Fibroblast of skin of right biceps (primary cell): ENCODE data around the gene CRLF3.
"Not testable (repeated sequence)": the region's sequence is repeated elsewhere in the genome, so short reads cannot be mapped to it uniquely, and the experiment has no call there.

Experiments
- DNase-seq: peaks from one replicate; pipeline ENCODE4 v3.0.0-alpha.2; 2013

CRLF3 gene

GRCh38 chr17:30824356-30825145, at the start of gene CRLF3:
Gene CRLF3 (minus strand): TSS chr17:30824692. CDS start chr17:30824651, 41 bp downstream.
- peak; percentile 93 for DNase-seq

- DNase-seq = no peak
These were observed 44.5 kb upstream of the CRLF3 start for GRCh38 chr17:30869005-30869404.

DNA sequence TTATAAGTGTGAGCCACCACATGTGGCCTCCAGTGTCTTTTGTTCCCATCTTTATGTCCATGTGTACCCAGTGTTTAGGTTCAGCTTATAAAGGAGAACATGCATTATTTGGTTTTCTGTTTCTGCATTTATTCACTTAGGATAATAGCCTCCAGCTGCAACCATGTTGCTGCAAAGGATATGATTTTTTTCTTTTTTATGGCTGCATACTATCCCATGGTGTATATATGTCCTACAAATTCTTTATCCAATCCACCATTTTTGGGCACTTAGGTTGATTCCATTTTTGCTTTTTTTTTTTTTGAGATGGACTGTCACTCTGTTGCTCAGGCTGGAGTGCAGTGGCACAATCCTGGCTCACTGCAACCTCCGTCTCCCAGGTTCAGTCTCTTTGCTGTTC, 40.1 kb upstream of the CRLF3 start:
- no peak for DNase-seq

DNA sequence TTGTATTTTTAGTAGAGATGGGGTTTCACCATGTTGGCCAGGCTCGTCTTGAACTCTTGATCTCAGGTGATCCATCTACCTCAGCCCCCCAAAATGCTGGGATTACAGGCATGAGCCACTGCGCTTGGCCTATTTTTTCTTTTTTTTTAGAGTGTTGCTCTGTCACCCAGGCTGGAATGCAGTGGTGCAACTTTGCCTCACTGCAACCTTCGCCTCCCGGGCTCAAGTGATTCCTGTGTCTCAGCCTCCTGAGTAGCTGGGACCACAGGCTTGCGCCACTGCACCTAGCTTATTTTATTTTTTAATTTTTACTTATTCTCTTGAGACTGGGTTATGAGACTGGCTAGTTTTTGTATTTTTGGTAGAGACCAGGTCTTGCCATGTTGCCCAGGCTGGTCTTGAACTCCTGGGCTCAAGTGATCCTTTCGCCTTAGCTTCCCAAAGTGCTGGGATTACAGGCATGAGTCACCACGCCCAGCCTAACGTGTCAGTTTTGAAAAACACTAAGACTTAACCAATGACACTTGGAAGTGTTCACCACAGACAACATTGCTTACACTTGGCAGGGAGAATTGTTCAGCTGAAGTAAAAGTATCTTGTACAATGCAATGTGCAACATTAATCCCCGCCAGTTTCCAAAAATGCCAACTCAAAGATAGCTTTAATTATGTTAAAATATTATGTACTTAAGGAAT, 34.2 kb upstream of the CRLF3 start:
- peak; percentile 11 for DNase-seq

GRCh38 chr17:30854146-30854545, 29.7 kb upstream of the CRLF3 start:
- DNase-seq = no peak

DNA sequence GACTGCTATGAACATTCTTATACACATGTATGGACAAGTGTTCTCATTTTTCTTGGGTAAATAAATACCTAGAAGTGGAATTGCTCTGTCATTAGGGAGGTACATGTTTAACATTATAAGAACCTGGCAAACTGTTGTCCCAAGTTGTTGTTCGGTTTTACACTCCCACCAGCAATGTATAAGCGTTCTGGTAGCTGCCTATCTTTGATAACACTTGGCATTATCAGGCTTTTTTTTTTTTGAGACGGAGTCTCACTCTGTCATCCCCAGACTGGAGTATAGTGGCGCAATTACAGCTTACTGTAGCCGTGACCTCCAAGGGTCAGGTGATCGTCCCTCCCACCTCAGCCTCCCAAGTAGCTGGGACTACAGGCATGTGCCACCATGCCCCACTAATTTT, 23.5 kb upstream of the CRLF3 start:
- no peak for DNase-seq

GRCh38 chr17:30840771-30841170, 16.3 kb upstream of the CRLF3 start:
- no peak for DNase-seq

- DNase-seq = no peak
These were observed 13.8 kb upstream of the CRLF3 start for GRCh38 chr17:30838202-30838807.

DNA sequence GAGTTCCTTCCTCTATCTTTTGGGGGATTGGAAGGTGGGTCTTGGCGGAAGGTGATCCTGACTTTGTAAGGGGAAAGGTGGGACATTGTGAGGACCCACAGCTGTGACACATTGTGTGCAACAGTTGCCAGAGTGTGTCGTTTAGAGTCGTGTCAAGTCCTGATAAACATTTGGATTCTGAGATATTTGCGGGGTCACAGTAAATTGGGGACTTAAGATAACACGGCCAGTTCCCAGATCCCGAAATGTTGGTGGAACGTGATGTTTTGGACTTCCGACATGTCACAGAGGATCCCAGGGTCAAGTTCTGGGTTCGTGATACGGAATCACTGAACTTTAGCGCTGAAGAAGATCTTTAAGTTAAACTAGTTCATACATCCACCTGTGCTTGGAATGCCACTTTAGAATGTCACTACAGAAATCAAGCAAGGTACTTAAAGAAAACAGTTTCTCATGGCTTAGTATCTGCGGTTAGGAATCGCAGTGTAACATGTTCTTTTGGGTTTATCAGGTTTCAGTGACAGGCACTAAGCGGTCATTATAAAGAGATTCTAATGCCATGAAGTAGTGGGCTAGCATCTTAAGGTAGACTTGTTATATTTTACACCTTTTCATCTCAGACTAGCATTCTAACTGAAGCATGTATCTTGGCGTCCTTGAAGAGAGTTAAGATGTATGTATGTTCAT, 8.1 kb upstream of the CRLF3 start:
- no peak for DNase-seq

DNA sequence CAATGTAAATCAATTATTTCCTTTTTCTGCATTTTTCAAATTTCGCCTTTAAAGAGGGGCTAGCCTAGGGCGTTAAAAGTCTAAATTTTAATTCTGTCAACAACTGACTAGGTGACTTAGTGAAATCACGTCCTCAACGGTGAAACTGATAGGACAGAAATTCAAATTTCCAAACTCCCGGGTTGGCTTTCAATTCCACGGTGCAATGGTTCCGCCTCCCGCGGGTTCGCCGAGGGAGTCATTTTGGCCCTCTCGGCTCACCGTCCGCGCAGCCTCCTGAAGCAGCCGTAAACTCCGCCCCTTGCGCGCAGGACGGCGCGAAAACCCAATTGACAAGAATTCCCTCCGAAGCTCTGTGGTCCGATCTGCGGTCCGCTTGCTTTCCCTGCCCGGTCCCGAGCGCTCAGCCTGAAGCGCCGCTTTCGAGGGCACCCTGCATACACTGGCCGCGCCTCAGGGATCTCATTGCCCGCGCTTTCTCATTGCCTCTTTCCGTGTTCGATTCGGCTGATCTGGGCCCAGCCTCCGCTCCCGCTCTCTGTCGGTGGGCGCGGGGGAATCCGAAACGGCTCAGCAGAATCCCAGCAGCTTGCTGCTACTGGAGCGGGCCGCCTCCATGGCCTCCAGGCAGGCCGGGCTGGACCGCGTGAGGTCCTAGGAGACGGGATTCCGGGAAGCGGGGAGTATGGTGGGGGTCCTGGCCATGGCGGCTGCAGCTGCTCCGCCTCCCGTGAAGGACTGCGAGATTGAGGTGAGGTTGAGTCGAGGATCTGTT, 7.4 kb upstream of the CRLF3 start, which contains the start of gene ATAD5:
ATAD5 (plus strand) TSS at position 304 of the 775 bp plus-strand sequence; CDS start at position 686, 382 bp downstream.
- peak; percentile 93 for DNase-seq

DNA sequence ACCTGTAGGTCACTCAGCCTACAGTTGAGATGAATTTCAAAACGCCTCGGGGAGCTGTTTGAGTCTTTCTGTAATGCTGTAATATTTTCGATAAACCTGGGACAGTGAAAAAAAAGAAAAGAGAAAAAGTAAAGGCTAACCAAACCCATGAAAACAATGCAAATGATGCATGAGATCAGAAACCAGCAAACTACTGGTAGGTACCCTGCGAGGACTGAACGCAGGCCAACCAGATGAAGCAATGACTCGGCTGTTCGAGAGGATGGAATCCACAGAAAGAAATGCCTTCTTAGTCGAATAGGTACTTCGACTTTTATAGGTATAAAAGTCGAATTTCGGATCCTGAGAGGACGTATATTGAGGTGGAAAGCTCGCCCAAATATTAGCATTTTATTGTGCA, 6.8 kb upstream of the CRLF3 start:
- DNase-seq = peak; percentile 25

GRCh38 chr17:30829022-30829421, 4.5 kb upstream of the CRLF3 start:
- DNase-seq = no peak

- no peak for DNase-seq
These were observed 2.6 kb upstream of the CRLF3 start for GRCh38 chr17:30827082-30827481.

- DNase-seq = peak; percentile 8
These were observed 513 bp downstream of the CRLF3 start for GRCh38 chr17:30824002-30824355.

DNA sequence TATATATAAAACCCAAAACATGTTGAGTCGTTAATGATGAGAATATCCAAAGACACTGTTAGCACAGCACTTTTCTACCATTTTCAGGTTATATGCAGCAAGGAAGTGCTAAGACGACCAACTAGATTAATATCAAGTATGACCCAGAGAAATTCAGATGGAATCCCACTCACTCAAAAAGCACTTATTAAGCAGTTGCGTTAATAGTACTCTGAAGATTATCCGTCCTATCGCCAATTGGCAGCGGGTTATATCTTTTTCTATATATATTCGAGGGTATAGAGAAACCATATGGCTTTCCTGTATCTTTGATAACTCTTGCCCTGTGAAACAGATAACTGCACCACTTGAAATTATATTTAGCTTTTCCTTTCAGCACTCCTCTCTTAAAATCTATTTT, 1.1 kb downstream of the CRLF3 start:
- DNase-seq = no peak

- not testable (repeated sequence) for DNase-seq
These were observed 1.6 kb downstream of the CRLF3 start for GRCh38 chr17:30822919-30823318.

DNA sequence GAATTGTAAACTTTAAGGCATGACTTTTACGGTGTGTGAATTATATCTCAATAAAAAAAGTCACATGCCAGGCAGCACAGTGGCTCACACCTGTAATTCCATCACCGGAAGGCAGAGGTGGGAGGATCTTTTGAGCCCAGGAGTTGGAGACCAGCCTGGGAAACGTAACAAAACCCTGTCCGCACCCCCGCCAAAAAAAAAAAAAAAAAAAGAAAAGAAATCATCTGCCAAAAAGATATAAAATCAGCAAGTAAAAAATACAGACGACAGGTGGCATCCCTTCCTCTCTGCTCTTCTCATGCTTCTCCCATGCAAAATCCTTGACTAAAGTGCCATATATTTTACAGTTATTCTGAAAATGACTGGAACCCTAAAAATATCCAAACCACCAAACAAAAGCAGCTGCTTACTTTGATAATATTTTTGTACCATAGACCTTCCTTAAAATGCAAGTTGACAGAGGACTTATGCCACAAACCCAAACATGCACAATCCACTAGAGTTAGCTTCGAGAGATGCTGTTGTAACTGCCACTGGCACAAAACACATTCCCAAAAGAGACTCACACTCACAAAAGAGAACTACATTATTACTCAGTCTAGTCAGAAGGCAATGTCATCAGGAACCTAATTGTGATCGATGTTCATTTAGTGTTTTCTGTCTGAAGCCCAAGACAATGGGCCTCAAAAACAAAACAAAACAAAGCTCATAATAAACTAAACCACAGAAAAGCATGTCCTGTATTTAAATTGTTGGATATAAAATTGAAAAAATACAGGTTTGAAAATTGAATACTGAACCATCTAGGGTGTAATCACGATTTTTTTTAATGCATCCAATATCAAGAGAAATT, 2.4 kb downstream of the CRLF3 start:
- no peak for DNase-seq

GRCh38 chr17:30819971-30820705, 4.4 kb downstream of the CRLF3 start:
- peak; percentile 9 for DNase-seq

DNA sequence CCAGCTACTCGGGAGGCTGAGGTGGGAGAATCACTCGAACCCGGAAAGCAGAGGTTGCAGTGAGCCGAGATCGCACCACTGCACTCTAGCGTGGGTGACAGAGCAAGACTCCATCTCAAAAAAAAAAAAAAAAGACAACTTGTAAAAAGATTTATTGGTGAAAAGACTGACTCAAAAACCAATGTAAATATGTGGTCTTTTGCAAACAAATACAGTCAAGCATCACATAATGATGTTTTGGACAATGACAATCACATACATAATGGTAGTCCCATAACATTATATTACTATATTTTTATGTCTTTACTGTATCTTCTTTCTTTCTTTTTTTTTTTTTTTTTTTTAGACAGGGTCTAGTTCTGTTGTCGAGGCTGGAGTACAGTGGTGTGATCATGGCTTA, 8.3 kb downstream of the CRLF3 start:
- DNase-seq = no peak

DNA sequence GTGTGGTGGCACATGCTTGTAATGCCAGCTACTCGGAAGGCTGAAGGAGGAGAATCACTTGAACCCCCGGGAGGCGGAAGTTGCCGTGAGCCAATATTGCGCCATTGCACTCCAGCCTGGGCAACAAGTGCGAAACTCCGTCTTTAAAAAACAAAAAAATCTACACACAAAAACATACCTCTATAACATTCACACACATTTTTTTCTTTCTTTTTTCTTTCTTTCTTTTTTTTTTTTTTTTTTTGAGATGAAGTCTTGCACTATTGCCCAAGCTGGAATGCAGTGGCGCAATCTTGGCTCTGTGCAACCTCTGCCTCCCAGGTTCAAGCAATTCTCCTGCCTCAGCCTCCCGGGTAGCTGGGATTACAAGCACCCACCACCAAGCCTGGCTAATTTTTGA, 9.6 kb downstream of the CRLF3 start:
- not testable (repeated sequence) for DNase-seq

- DNase-seq = not testable (repeated sequence)
These were observed 10.3 kb downstream of the CRLF3 start for GRCh38 chr17:30814236-30814635.
